Activated CD8-positive, alpha-beta T cell treated with anti-CD3 and anti-CD28 coated beads for 36 hours (primary cell): ENCODE results near the gene CCDC92B. TPM values are rescaled to one million over a fixed set of nuclear protein-coding genes. Genes with fewer than 3 reads are reported as not detected.

Source experiments
- ATAC-seq: fragments of 200-7000 bp; cut with Tn5 transposase; one replicate; pipeline ENCODE4 v1.10.0; 2021; ENCODE audit warnings: mild to moderate bottlenecking, moderate library complexity
- CTCF ChIA-PET: fragments of 350-600 bp; sonication (Branson Sonifier 250); formaldehyde crosslinking; loops from one replicate; lab custom pipeline; 2021; ENCODE audit warnings: antibody characterized with exemption; lab: Charles Lee
- POLR2A ChIA-PET: fragments of 350-600 bp; sonication (Branson Sonifier 250); formaldehyde crosslinking; loops from one replicate; lab custom pipeline; 2021; ENCODE audit warnings: antibody characterized with exemption; lab: Charles Lee
- DNase-seq: peaks from one replicate; pipeline ENCODE4 v3.0.0-alpha.2; 2020
- H3K27ac Mint-ChIP-seq: one replicate; pipeline ENCODE4 v1.8.0; 2021; ENCODE audit warnings: mild to moderate bottlenecking, mixed read lengths
- H3K27me3 Mint-ChIP-seq: one replicate; pipeline ENCODE4 v1.8.0; 2021; ENCODE audit warnings: mixed read lengths
- H3K36me3 Mint-ChIP-seq: one replicate; pipeline ENCODE4 v1.8.0; 2021; ENCODE audit warnings: low read depth, mixed read lengths
- H3K4me1 Mint-ChIP-seq: one replicate; pipeline ENCODE4 v1.8.0; 2021; ENCODE audit warnings: low read depth, mixed read lengths
- H3K4me3 Mint-ChIP-seq: one replicate; pipeline ENCODE4 v1.8.0; 2021; ENCODE audit warnings: mild to moderate bottlenecking, moderate library complexity, mixed read lengths
- H3K9me3 Mint-ChIP-seq: one replicate; pipeline ENCODE4 v1.8.0; 2021; ENCODE audit warnings: mixed read lengths
- intact Hi-C: fragments of 100-400 bp; cut with micrococcal nuclease; formaldehyde crosslinking; loops from one replicate; pipeline ENCODE4 v1.10.0; 2022
- total RNA-seq, 2 experiments: library from RNA; stranded (reverse); gene quantifications; one replicate each; pipeline ENCODE4 v1.2.3, GENCODE V29; 2021
- TF ChIP-seq, protein P1 (sequence below): fragments of 200-600 bp; IDR thresholded peaks from one replicate; pipeline ENCODE4 v1.8.0; 2022; ENCODE audit warnings: antibody characterized with exemption, mild to moderate bottlenecking

CCDC92B gene
- total RNA-seq, 2 experiments from 2014 or later, result 0.09 TPM; not detected in 1

DNA sequence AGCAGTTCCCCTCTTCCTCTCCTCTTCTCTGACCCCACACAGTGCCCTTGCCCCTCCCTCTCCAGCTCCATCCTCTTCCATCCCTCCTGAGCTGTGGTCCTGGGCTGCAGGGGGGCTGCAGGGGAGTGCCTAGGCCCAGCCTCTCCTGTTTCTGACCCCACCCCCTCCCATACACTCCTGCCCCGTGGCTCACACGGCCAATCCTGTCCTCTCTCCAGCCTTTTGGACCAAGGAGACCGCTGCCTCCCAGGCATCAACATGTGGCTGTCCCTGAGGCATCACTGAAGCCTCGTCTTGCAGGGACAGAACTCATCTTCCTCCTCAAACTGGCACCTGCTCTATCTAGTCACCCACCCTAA is 44.6 kb downstream of the CCDC92B start:
- Mint-ChIP-seq H3K36me3 (peaks cover 24% of the 10 kb centered on the region), H3K27ac (no peak overlapping the region), H3K9me3 (no peaks in the 10 kb centered on the region), H3K4me1 (peaks cover 24% of the 10 kb centered on the region), H3K4me3 (no peak overlapping the region), H3K27me3 (no peaks in the 10 kb centered on the region)
- DNase-seq, result no peak
- POLR2A ChIA-PET, result interaction anchor here (1.3 to 2.8 kb wide), 2 partner anchors 10 to 18 kb away, joined by 3 to 16 read pairs; no protein-coding TSS in a partner anchor
- no peak for ATAC-seq
- TF ChIP-seq, protein P1, sequence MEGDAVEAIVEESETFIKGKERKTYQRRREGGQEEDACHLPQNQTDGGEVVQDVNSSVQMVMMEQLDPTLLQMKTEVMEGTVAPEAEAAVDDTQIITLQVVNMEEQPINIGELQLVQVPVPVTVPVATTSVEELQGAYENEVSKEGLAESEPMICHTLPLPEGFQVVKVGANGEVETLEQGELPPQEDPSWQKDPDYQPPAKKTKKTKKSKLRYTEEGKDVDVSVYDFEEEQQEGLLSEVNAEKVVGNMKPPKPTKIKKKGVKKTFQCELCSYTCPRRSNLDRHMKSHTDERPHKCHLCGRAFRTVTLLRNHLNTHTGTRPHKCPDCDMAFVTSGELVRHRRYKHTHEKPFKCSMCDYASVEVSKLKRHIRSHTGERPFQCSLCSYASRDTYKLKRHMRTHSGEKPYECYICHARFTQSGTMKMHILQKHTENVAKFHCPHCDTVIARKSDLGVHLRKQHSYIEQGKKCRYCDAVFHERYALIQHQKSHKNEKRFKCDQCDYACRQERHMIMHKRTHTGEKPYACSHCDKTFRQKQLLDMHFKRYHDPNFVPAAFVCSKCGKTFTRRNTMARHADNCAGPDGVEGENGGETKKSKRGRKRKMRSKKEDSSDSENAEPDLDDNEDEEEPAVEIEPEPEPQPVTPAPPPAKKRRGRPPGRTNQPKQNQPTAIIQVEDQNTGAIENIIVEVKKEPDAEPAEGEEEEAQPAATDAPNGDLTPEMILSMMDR, result no peak
- intact Hi-C loops, result no loop called here
- CTCF ChIA-PET, result no interaction called here

DNA sequence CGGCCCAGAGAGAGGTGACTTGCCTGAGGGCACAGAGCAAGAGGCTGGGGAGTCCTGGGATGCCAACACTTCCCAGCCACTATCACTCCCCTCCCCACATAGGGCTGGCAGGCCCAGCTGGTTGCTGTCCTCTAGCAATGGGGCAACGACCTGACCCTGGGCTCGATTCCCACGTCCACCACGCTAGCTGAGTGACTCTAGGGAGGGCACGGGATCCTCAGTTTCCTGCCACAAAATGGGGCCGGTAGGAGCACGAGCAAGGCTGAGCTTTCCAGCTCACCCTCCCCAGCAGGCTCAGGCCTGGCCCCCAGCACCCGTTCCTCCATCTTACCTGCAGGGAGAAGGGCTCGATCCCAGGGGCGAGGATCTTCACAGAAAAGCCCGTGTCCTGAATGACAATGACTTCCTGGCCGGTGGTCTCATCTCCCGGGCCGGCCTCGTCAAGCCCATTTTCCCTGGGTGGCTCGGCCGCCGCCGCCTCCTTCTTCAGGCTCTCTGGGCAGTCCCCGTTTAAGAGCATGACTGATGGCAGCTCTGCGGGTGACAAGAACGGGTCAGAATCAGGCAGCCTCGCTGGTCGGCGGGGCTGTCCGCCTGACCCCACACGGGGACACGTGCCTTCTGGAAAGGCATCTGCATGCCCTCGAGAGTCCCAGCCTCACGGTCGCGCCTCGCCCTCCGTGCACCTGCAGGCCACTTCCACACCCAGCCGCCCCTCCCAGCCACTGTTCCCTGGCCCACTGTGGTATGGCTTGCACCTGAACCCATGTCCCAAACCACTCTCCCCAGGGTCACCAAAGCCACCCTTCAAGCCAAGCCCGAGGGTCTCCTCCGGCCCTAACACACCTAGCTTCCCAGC is 45.2 kb downstream of the CCDC92B start:
- ATAC-seq (no peak), DNase-seq (no peak)
- Mint-ChIP-seq H3K4me1 (peaks cover 18% of the 10 kb centered on the region), H3K36me3 (peaks cover 24% of the 10 kb centered on the region), H3K4me3 (no peak overlapping the region), H3K27ac (no peak overlapping the region), H3K27me3 (no peaks in the 10 kb centered on the region), H3K9me3 (no peaks in the 10 kb centered on the region)
- TF ChIP-seq, protein P1, result no peak
- intact Hi-C loops, result no loop called here
- ChIA-PET CTCF (no interaction called here), POLR2A (interaction anchor here (1.0 to 2.8 kb wide), 3 partner anchors 9 to 19 kb away, joined by 3 to 16 read pairs (median 3); no protein-coding TSS in a partner anchor)

DNA sequence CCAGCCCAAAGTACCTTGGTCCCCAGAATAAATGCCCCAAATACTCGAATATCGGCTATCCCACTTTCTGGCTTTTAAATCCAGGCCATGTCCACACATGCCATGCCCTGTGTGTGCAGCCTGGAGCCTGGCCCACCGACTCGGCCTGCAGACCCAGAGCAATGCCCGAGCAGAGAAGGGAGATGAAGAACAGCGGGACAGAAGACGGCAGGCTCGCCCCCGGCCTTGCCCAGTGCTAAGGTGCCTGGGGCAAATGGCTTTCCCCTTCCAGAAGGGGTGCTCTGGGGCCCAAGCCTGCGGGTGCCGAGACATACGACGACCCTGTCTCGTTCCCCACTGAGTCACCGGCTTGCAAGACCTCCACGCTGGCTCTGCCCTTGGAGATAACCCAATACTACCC is 45.8 kb downstream of the CCDC92B start:
- ChIA-PET POLR2A (interaction anchor here (1.0 to 1.3 kb wide), 2 partner anchors 17 to 19 kb away, joined by 3 read pairs; no protein-coding TSS in a partner anchor), CTCF (no interaction called here)
- Mint-ChIP-seq H3K4me3 (no peak overlapping the region), H3K27me3 (no peaks in the 10 kb centered on the region), H3K9me3 (no peaks in the 10 kb centered on the region), H3K36me3 (peaks cover 24% of the 10 kb centered on the region), H3K4me1 (peaks cover 12% of the 10 kb centered on the region), H3K27ac (no peak overlapping the region)
- DNase-seq (no peak), ATAC-seq (no peak)
- intact Hi-C loops, result no loop called here
- TF ChIP-seq, protein P1, result no peak

DNA sequence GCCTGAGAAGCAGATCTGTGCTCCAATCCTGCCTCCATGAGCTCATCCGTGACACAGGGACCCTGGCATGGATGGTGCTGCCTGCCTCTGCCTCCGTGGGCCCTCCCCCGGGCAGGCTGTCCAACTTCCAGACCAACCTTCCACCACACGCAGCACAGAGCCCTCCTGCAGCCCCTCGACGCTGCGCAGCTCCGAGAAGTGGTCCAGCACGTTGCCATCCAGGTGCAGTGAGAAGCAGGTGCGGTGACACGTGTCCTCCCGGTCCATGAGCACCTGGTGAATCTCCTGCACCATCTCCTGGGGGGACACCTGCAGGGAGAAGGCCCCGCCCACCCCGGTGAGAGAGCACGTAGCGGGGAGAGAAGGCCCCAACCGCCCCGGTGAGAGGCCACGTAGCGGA is 46.3 kb downstream of the CCDC92B start:
- CTCF ChIA-PET, result no interaction called here
- Mint-ChIP-seq H3K27ac (no peak overlapping the region), H3K4me1 (peaks cover 8% of the 10 kb centered on the region), H3K36me3 (peaks cover 28% of the 10 kb centered on the region), H3K9me3 (no peaks in the 10 kb centered on the region), H3K4me3 (no peak overlapping the region), H3K27me3 (no peaks in the 10 kb centered on the region)
- ATAC-seq (no peak), DNase-seq (no peak)
- TF ChIP-seq, protein P1, result no peak
- POLR2A ChIA-PET, result no interaction called here
- intact Hi-C loops, result no loop called here
